A172 (cell line): ENCODE results near the gene RNF19B. TPM values are rescaled to one million over a fixed set of nuclear protein-coding genes. Genes with fewer than 3 reads are reported as not detected.

Source experiments
- DNase-seq: peaks from one replicate; pipeline ENCODE4 v3.0.0-alpha.2; 2015; ENCODE audit warnings: low spot score
- total RNA-seq: library from RNA; depleted of rRNA; stranded (reverse); fragments of >200 nt; shearing (Covaris generic); gene quantifications from 2 replicates; pipeline ENCODE4 v1.2.3, GENCODE V29; 2014; rRNA removed

Gene RNF19B
- total RNA-seq, 1 experiment from 2014 or later = 7.9 TPM

DNA sequence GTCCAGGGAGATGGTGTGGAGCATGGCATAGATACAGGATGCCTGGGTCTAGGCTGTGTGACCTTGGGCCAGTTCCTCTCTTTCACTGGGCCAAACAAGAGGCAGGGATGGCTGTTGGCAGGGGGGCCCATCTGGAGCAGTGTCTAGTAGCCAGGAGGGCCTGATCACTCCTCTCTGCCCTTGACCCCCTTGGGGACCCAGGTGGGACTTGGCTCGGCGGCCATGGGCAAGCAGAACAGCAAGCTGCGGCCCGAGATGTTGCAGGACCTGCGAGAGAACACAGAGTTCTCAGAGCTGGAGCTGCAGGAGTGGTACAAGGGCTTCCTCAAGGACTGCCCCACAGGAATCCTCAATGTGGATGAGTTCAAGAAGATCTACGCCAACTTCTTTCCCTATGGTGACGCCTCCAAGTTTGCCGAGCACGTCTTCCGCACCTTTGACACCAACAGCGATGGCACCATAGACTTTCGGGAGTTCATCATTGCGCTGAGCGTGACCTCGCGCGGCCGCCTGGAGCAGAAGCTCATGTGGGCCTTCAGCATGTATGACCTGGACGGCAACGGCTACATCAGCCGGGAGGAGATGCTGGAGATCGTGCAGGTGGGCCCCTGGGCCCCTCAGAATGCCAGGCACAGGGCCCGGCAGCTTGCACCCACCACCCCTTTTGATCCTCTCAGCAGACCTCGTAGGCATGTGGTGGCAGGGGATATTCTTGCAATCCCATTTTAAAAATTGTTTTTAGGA lies 75.8 kb downstream of the RNF19B start:
- DNase-seq = no peak

DNA sequence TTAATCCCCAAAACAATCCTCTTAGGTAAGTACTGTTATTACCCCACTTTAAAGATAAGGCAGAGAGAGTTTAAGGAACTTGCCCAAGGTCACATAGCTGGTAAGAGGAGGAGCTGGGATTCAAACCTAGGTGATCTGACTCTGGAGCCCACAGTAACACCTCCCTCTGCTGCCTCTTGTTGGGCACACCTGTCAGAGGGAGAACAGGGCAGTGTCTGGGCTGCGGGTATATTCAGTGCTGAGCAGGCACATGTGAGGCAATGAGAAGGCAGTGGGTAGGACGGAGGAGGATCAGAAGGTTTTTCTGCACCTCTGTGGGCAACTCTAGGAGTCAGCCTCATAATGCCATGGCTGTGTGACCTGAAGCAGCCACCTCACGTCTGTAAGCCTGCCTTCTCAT lies 76.5 kb downstream of the RNF19B start:
- no peak for DNase-seq

DNA sequence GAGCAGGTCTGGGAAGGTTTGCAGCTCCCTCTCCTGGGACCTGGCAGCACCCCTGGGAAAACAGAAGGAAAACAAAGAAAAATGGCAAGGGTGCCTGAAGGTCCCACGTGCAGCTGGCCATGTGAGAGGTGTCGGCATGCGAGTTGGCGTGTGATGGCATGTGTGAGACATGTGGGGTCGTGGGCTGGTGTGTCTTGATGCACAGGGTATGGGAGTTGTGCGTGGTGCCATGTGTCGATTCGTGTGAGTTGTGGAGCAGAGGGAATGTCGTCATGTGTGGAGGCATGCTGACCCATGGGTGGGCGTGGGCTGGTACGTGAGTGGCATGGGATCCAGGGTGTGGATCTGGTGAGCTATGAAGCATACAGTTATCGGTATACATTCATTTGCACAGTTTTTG lies 77.0 kb downstream of the RNF19B start:
- DNase-seq = no peak

DNA sequence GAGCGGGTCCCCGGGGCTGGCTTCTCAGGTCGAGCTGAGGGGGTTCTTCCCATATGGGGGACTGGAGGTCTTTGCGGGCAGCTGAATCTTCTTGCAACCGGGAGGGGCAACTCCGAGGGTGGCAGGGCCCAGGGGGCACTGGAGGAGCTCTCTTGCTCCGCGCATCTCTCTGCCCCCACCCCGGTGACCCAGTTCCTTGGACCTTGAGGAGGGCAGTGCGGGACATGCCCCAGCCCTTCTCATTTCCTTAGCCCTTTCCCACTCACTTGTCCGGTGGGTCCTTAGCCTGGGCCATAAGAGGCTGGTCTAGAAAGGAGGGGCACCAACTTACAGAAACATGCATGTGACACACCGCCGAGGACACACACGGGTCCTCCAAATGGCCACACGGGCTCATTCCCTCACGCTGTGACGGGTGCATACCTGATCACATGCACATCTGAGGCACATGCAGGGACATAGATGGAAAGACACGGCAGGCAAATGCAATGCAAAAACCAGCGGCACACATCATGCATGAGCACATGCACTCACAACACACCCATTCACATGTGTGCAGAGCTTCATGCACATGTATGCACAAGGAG lies 77.7 kb downstream of the RNF19B start:
- DNase-seq = no peak

Other genes with a start within 250 kb of the RNF19B start
- gene YARS1, start 147.5 kb downstream of the RNF19B start, total RNA-seq = 63.4 and 79.1 TPM in 2 replicates
- gene S100PBP, start 147.2 kb downstream of the RNF19B start, total RNA-seq = 20.0 and 20.4 TPM in 2 replicates
- 0.41 TPM in 1 of 2 replicates, not detected in the other for gene FNDC5, start 93.9 kb downstream of the RNF19B start, total RNA-seq
- not detected in 2 replicates for gene HPCA, start 78.3 kb downstream of the RNF19B start, total RNA-seq
- gene TMEM54, start 63.4 kb downstream of the RNF19B start, total RNA-seq = 47.5 and 76.9 TPM in 2 replicates
- 160 and 171 TPM in 2 replicates for gene AK2, start 72.1 kb upstream of the RNF19B start, total RNA-seq
- 0.74 and 2.7 TPM in 2 replicates for gene AZIN2, start 116.3 kb upstream of the RNF19B start, total RNA-seq
- 1.00 and 1.4 TPM in 2 replicates for gene TRIM62, start 217.2 kb upstream of the RNF19B start, total RNA-seq